Lung (tissue), 12 donors: ENCODE measurements around the gene TEC. TPM values are rescaled to one million over a fixed set of nuclear protein-coding genes. Genes with fewer than 3 reads are reported as not detected.

ENCODE experiments used
- ATAC-seq: fragments of 200-7000 bp; cut with Tn5 transposase; one replicate; pipeline ENCODE4 v1.9.1; 2020; ENCODE audit warnings: moderate number of reproducible peaks; ENCODE audit not compliant: insufficient read depth, low FRiP score
- DNase-seq, 3 donors: peaks; one replicate each; pipeline ENCODE4 v3.0.0-alpha.2; 2013 to 2017
- H3K27ac ChIP-seq, 2 donors: one replicate each; pipeline ENCODE4 v1.5.1; 2013; ENCODE audit warnings: mild to moderate bottlenecking in 2 of 2, moderate library complexity in 2 of 2, control low read depth in 1 of 2, inconsistent platforms in 1 of 2, low read depth in 1 of 2, low read length in 1 of 2
- H3K27me3 ChIP-seq, 3 donors: one replicate each; pipeline ENCODE4 v1.5.1; 2013; ENCODE audit warnings: low read length in 2 of 3; ENCODE audit not compliant: control insufficient read depth in 3 of 3, insufficient read depth in 3 of 3
- H3K36me3 ChIP-seq, 4 donors: one replicate each; pipeline ENCODE4 v1.5.1; 2013; ENCODE audit warnings: low read length in 4 of 4, mild to moderate bottlenecking in 1 of 4, moderate library complexity in 1 of 4; ENCODE audit not compliant: control insufficient read depth in 4 of 4, insufficient read depth in 4 of 4
- H3K4me1 ChIP-seq, 5 donors: one replicate each; pipeline ENCODE4 v1.5.1; 2013; ENCODE audit warnings: low read length in 5 of 5, mild to moderate bottlenecking in 2 of 5, moderate library complexity in 1 of 5; ENCODE audit not compliant: control insufficient read depth in 5 of 5, insufficient read depth in 5 of 5
- H3K4me3 ChIP-seq: one replicate; pipeline ENCODE4 v1.5.1; 2013; ENCODE audit warnings: mild to moderate bottlenecking, control low read depth, moderate library complexity
- H3K9ac ChIP-seq, 2 donors: one replicate each; pipeline ENCODE4 v1.5.1; 2013; ENCODE audit warnings: low read length in 2 of 2, control low read depth in 1 of 2; ENCODE audit not compliant: insufficient read depth in 1 of 2
- H3K9me3 ChIP-seq, 4 donors: one replicate each; pipeline ENCODE4 v1.5.1; 2013; ENCODE audit warnings: low read length in 3 of 4, mild to moderate bottlenecking in 1 of 4, moderate library complexity in 1 of 4; ENCODE audit not compliant: control insufficient read depth in 4 of 4, insufficient read depth in 3 of 4
- CTCF ChIP-seq: IDR thresholded peaks from 2 replicates; pipeline ENCODE4 v1.5.1; 2012; ENCODE audit warnings: mild to moderate bottlenecking; ENCODE audit errors: control extremely low read depth, extremely low read depth
- WGBS, 2 donors: extraction: QIAGEN DNeasy Blood & Tissue Kit; methylation state at CpG; one replicate each; pipeline ENCODE4 v1.1.7; 2013; 5-methylcytosine and 5-hydroxymethylcytosine counted together
- polyA plus RNA-seq, 2 donors: library from polyadenylated mRNA; stranded (reverse); fragments of 200-250 nt; gene quantifications; one replicate each; pipeline ENCODE4 v1.2.1, GENCODE V29; 2013
- total RNA-seq, 2 donors: library from RNA; depleted of rRNA in 1 of 2; stranded (reverse); fragments of >200 nt in 1 of 2; gene quantifications; one replicate each; pipeline ENCODE4 v1.2.1, GENCODE V29; 2014 to 2021
- donor health status: control.
- donor health status: control.
- donor health status: Bipolar disorder and iron deficiency.
- donor health status: healthy.
- donor health status: DM: yes; HTN: yes; CAD: no.

The TEC gene
- total and polyA plus RNA-seq, 4 donors, result 2.0 to 19.8 (median 3.1) TPM

GRCh38 chr4:48254381-48255071, 15.1 kb downstream of the TEC start:
- WGBS, 2 donors, result 56 to 75% methylated on average over 6 of the region's 6 CpGs
- no peaks in the 10 kb centered on the region for H3K27me3 ChIP-seq
- H3K9ac ChIP-seq, result no peak overlapping the region
- peaks cover 3 to 27% (median 8%) of the 10 kb centered on the region in 5 donors for H3K4me1 ChIP-seq
- no peak for TF ChIP-seq CTCF
- H3K9me3 ChIP-seq, result peaks cover 0 to 4% (median 0%) of the 10 kb centered on the region in 4 donors
- H3K36me3 ChIP-seq, result no peaks in the 10 kb centered on the region
- no peak overlapping the region for H3K4me3 ChIP-seq
- DNase-seq (peak; percentile 85 to 98 (median 97)), ATAC-seq (peak; percentile 47)
- H3K27ac ChIP-seq, result peak overlapping the region in 1 of 2 donors; percentile 45

GRCh38 chr4:48252313-48252712, 17.3 kb downstream of the TEC start:
- no peak overlapping the region for H3K27ac ChIP-seq
- no peaks in the 10 kb centered on the region for H3K36me3 ChIP-seq
- ATAC-seq, result no peak
- no peak overlapping the region for H3K9ac ChIP-seq
- no peak for TF ChIP-seq CTCF
- peaks cover 0 to 4% (median 0%) of the 10 kb centered on the region in 4 donors for H3K9me3 ChIP-seq
- DNase-seq, result no peak
- no peak overlapping the region for H3K4me3 ChIP-seq
- H3K4me1 ChIP-seq, result peaks cover 3 to 42% (median 8%) of the 10 kb centered on the region in 5 donors
- no peaks in the 10 kb centered on the region for H3K27me3 ChIP-seq

GRCh38 chr4:48250980-48251379, 18.7 kb downstream of the TEC start:
- no peak for DNase-seq
- Histone ChIP-seq H3K27ac (no peak overlapping the region), H3K36me3 (no peaks in the 10 kb centered on the region), H3K9ac (no peak overlapping the region), H3K4me3 (no peak overlapping the region), H3K4me1 (peaks cover 3 to 46% (median 10%) of the 10 kb centered on the region in 5 donors), H3K9me3 (peaks cover 0 to 4% (median 0%) of the 10 kb centered on the region in 4 donors), H3K27me3 (no peaks in the 10 kb centered on the region)
- no peak for TF ChIP-seq CTCF
- WGBS, 2 donors, result 94 to 98% methylated on average over 2 of the region's 2 CpGs
- no peak for ATAC-seq
